Measurements from ENCODE around the gene KPNA5.
A peak's percentile ranks its signal among the peaks of the same experiment; 100 is the strongest.
"Not testable (repeated sequence)": the region's sequence is repeated elsewhere in the genome, so short reads cannot be mapped to it uniquely, and the experiment has no call there.

KPNA5 gene

DNA sequence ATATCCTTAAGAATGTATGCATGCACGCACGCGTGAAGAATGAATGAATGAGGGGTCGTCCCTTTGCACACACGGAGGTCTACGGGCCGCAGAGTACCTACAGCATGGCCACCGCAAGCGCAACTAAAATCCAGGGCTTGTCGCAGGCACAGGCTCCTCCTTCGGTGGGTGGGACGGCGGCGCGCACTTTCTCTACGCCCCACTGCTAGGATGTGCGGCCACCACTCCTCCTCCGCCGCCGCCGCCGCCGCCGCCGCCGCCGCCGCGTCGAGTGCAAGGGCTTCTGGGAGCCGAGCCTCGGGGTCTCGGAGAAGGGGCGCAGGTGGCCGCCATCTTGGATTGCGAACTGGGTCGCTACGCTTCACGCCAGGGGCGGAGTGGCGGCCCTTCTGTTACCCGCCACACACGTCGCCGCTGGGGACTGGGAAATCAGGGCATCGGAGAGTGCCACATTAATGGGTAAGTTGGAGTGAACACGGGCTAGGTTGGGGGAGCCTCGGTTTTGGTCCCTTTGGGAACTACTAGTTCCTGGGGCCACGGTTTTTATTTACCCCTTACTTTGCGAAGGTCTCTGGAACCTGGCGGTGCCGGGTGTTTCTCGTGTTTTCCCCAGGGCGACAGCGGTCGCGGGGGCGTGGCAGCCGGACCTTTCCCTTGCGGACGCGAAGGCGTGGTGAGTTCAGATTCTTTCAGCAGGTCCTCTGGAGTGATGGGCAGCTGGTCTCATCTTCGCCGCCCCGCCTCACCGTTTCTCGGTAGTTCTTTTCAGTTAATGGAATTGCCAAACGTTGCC lies at the start of gene KPNA5:
Gene KPNA5, plus strand, starts transcription at position 332 of the 793 bp plus-strand sequence. Its CDS starts 124 bp downstream, at position 456.
- DNase-seq (ENCODE audit: low read depth) = peak; percentile 84

GRCh38 chr6:116631379-116631990 lies 49.5 kb upstream of the KPNA5 start:
- no peak for DNase-seq (ENCODE audit: low read depth)

- no peak for DNase-seq (ENCODE audit: low read depth)
These were observed 47.3 kb upstream of the KPNA5 start for GRCh38 chr6:116633685-116634084.

DNA sequence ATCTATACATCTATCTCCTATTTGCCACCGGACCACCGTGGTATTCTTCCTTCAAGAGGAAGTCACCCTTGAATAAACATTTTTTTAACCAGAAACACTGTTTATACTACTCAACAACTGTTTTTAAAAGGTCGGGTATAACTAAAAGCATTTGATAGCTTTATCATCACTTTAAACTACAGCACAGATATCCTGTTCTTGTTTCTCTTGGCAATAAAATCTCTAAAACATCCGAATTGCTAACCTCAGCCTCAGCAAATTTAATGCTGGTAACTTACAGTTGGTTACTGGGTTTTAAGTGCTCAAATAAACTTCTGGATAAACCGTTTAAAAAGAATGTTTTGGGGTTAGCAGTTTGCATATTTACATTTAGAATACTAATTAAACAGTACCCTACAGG lies 32.9 kb upstream of the KPNA5 start:
- DNase-seq (ENCODE audit: low read depth) = no peak

GRCh38 chr6:116649129-116649528 lies 31.9 kb upstream of the KPNA5 start:
- DNase-seq (ENCODE audit: low read depth) = no peak

DNA sequence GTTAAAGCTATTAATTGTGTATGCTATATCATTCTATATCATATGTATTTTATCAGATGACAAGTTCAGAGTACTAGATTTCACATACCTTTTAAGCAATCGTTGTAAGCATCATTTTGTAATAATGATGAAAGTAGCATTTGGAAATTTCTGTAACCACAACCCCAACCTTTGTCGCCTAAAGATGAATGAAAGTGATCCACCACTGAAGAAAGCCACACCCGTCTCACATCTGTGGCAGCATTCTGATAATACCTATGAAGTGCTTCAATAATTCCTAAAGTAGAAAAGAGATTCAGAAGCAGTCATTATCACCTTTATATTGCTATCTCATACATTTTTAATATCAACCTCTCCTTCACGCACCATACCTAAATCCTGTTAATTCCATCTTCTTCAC lies 29.1 kb upstream of the KPNA5 start:
- DNase-seq (ENCODE audit: low read depth) = no peak

- no peak for DNase-seq (ENCODE audit: low read depth)
These were observed 19.4 kb upstream of the KPNA5 start for GRCh38 chr6:116661594-116661993.

- DNase-seq (ENCODE audit: low read depth) = no peak
These were observed 18.8 kb upstream of the KPNA5 start for GRCh38 chr6:116662202-116662601.

DNA sequence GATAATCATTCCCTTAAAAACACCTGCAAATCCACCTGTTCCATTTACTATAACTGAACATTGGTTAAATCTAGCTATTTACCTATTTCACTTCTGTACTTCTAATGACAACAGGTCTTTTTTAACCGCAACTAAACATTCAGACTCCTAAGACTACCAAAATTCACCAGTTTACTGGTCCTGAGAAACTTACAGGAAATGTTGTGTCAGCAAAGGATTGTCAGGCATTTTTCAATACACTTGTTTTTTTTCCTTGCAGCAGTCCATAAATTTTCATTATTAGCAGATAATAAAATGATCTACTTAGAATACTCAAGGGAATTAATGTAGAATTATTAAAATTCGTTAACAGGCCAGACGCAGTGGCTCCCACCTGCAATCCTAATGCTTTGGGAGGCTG lies 17.7 kb upstream of the KPNA5 start:
- no peak for DNase-seq (ENCODE audit: low read depth)

- DNase-seq (ENCODE audit: low read depth) = not testable (repeated sequence)
These were observed 16.8 kb upstream of the KPNA5 start for GRCh38 chr6:116664169-116664568.

GRCh38 chr6:116665464-116665863 lies 15.5 kb upstream of the KPNA5 start:
- DNase-seq (ENCODE audit: low read depth) = no peak

DNA sequence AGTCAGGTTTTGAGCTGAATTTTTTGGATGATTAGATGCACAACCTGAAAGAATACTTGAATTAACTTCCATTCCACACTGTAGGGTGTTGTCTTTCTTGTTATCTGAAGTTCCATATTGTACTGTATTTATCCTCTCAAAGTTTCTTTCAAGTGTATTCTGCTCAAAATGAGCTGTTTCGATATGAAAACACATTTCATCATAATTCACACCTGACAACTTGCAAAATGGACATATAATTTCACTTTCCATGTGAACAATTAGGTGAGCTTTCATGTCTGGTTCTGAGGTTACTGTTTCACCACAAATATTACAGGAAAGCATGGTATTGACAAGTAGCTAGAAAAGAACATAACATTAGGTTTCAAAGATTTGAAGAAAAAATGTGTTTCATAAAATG lies 14.1 kb upstream of the KPNA5 start:
- no peak for DNase-seq (ENCODE audit: low read depth)

DNA sequence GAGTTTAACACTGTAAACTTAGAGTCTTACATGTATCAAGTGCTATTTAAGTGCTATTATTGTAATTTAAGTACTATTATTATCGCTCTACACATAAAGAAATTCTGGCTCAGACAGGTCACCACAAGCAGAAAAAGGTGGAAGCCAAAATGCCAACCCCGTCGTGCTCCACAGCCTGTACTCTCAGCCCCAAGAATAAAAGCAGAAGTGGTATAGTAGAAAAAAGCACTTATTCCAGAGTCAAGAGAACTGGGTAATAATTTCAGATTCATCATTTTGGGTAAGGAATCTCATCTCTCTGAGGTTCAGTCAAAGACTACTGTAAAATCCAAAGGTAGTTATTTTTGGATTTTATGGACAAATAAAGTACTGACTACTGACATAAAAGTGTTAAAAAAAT lies 13.4 kb upstream of the KPNA5 start:
- no peak for DNase-seq (ENCODE audit: low read depth)

DNA sequence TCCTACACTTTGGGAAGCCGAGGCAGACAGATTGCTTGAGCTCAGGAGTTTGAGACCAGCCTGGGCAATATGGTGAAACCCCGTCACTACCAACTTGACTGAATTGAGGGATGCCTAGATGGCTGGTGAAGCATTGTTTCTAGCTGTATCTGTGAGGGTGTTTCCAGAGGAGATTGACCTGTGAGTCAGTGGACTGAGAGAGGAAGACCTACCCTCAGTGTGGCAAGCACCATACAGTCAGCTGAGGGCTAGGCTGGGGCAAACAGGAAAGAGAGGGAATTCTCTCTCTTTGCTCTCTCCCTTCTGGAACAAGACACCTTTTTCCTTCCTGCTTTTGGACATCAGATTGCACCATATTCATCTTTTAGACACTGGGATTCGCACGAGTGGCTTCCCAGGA lies 8.7 kb upstream of the KPNA5 start:
- DNase-seq (ENCODE audit: low read depth) = no peak

DNA sequence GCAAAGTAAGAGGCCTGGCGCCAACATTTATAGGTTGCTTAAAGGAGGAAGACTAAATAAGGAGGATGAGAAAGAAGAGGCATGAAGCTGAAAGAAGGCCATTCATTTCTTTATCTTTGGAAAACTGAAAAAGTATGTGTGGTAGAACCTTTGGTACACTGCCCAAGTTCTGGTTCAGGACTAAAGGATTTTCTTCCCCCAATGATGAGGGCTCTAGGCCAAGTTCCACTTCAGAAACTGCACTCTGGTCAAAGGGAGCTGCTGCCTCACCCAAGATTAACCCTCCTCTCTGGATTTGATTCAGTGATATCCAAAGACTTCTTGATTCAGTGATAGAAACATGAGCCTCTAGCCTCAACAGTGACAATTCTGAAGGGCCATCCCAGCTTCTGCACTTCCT lies 5.0 kb upstream of the KPNA5 start:
- no peak for DNase-seq (ENCODE audit: low read depth)

GRCh38 chr6:116682334-116682712 lies 1.3 kb downstream of the KPNA5 start:
- DNase-seq (ENCODE audit: low read depth) = no peak

DNA sequence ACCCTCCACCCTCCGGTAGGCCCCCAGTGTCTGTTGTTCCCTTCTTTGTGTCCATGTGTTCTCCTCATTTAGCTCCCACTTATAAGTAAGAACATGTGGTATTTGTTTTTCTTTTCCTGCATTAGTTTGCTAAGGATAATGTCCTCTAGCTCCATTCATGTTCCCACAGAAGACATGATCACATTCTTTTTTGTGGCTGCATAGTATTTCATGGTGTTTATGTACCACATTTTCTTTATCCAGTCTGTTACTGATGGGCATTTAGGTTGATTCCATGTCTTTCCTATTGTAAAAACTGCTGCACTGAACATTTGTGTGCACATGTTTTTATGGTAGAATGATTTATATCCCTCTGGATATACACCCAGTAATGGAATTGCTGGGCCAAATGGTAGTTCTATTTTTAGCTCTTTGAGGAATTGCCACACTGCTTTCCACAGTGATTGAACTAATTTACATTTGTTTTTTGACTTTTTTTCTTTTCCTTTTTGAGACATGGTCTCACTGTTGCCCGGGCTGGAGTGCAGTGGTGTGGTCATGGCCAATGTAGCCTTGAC lies 4.5 kb downstream of the KPNA5 start:
- no peak for DNase-seq (ENCODE audit: low read depth)

GRCh38 chr6:116686475-116687101 lies 5.6 kb downstream of the KPNA5 start:
- not testable (repeated sequence) for DNase-seq (ENCODE audit: low read depth)

GRCh38 chr6:116691154-116691553 lies 10.1 kb downstream of the KPNA5 start:
- no peak for DNase-seq (ENCODE audit: low read depth)

DNA sequence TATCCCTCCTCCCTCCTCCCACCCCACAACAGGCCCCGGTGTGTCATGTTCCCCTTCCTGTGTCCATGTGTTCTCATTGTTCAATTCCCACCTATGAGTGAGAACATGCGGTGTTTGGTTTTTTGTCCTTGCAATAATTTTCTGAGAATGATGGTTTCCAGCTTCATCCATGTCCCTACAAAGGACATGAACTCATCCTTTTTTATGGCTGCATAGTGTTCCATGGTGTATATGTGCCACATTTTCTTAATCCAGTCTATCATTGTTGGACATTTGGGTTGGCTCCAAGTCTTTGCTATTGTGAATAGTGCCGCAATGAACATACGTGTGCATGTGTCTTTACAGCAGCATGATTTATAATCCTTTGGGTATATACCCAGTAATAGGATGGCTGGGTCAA lies 11.9 kb downstream of the KPNA5 start:
- not testable (repeated sequence) for DNase-seq (ENCODE audit: low read depth)

- DNase-seq (ENCODE audit: low read depth) = not testable (repeated sequence)
These were observed 12.3 kb downstream of the KPNA5 start for GRCh38 chr6:116693275-116693674.

GRCh38 chr6:116695401-116695800 lies 14.4 kb downstream of the KPNA5 start:
- DNase-seq (ENCODE audit: low read depth) = no peak

DNA sequence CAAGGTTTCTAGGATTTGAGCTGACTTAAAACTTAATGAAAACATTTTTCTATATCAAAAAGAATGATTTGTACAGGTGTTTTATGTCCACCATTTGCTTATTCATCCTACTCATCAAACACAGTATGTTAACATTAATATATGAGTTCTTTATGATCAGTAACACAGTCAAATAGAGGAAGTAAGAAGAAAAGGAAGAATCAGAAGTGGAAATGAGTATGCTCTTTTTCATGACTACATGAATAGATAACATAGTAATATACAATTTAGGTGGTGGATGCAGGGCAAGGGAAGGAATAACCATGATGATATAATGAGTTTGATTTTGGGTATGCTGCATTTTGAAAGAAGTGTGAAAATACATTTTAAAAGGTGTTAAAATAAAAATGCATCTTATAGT lies 16.5 kb downstream of the KPNA5 start:
- no peak for DNase-seq (ENCODE audit: low read depth)
